Measurements from ENCODE around the gene MLYCD.

DNA sequence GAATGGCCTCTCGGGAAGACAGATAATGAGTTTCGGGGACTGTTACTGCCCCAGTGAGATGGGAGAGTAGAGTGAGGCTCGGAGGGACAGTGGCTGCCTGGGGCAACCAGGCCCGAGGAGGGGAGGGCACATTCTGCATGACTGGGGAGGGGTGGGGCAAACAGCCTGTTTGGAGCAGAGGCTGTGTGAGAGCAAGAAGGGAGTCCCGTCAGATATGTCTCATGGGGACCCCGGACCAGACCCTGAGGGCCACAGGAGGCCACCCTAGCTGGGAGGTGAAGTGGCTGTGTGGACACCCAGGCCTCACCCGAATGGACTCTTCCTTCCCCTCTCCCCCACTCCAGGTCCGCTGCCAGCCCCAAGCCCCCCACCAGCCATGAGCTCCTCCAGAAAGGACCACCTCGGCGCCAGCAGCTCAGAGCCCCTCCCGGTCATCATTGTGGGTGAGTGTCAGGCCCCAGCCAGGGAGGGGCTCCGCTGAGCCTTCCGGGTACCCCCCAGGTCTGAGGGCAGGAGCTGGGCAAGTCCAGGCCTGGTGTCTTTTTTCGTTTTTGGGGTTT is 58.5 kb downstream of the MLYCD start:
- TF ChIP-seq EP300 (IDR thresholded peaks at IDR 0.05; ENCODE audit: low read depth) (no peak), POLR2A (IDR thresholded peaks at IDR 0.05) (no peak), POLR2AphosphoS5 (IDR thresholded peaks at IDR 0.05) (no peak)
- TF ChIP-seq, protein P1, sequence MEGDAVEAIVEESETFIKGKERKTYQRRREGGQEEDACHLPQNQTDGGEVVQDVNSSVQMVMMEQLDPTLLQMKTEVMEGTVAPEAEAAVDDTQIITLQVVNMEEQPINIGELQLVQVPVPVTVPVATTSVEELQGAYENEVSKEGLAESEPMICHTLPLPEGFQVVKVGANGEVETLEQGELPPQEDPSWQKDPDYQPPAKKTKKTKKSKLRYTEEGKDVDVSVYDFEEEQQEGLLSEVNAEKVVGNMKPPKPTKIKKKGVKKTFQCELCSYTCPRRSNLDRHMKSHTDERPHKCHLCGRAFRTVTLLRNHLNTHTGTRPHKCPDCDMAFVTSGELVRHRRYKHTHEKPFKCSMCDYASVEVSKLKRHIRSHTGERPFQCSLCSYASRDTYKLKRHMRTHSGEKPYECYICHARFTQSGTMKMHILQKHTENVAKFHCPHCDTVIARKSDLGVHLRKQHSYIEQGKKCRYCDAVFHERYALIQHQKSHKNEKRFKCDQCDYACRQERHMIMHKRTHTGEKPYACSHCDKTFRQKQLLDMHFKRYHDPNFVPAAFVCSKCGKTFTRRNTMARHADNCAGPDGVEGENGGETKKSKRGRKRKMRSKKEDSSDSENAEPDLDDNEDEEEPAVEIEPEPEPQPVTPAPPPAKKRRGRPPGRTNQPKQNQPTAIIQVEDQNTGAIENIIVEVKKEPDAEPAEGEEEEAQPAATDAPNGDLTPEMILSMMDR (IDR thresholded peaks at IDR 0.05) = no peak
